H1 (cell line): ENCODE measurements around the gene APP. TPM values are rescaled to one million over a fixed set of nuclear protein-coding genes. Genes with fewer than 3 reads are reported as not detected.

Experiments used
- BACH1 ChIP-seq: IDR thresholded peaks from 2 replicates; pipeline ENCODE4 v1.6.1; 2012; ENCODE audit warnings: low read length, improper control_type of control experiment
- CBX8 ChIP-seq: fragments of 300-800, 300-1000 bp; sonication (generic); IDR thresholded peaks from 2 replicates; pipeline ENCODE4 v1.7.1; 2016; ENCODE audit warnings: low read depth, low read length, borderline replicate concordance
- MAFK ChIP-seq: IDR thresholded peaks from 2 replicates; pipeline ENCODE4 v1.6.1; 2012; ENCODE audit warnings: low read depth, mild to moderate bottlenecking, improper control_type of control experiment, low read length
- RAD21 ChIP-seq, 2 experiments: IDR thresholded peaks in 1 of 2; conservative IDR thresholded peaks in 1 of 2; 2 replicates each; pipeline ENCODE4 v1.6.1; 2011; ENCODE audit warnings: low read depth in 2 of 2, low read length in 2 of 2, improper control_type of control experiment in 1 of 2, inconsistent platforms in 1 of 2, mild to moderate bottlenecking in 1 of 2, moderate library complexity in 1 of 2
- TAF7 ChIP-seq: optimal IDR thresholded peaks from 2 replicates; pipeline ENCODE3; 2011; ENCODE audit warnings: low read depth, mild to moderate bottlenecking, inconsistent platforms, low read length, moderate library complexity, borderline replicate concordance
- TCF12 ChIP-seq: IDR thresholded peaks from 2 replicates; pipeline ENCODE4 v1.6.1; 2011; ENCODE audit warnings: low read depth, mild to moderate bottlenecking, low read length
- polyA plus RNA-seq, 7 experiments: library from polyadenylated mRNA; depleted of rRNA in 3 of 7; stranded (reverse) in 5 of 7; unstranded in 2 of 7; fragments of >200 nt in 5 of 7; fragments of 200-250 nt in 2 of 7; gene quantifications; 1 replicate in 5 of 7; 2 replicates in 1 of 7; 4 replicates in 1 of 7; pipeline versions ENCODE4 v1.2.1 to v1.2.3, GENCODE V29; 2011 to 2013; ENCODE audit warnings: missing spikeins in 2 of 7, mixed read lengths in 2 of 7
- total RNA-seq: library from RNA; stranded (reverse); fragmentation: NEBNext Ultra II Directional; extraction: Animal tissue kit (Norgen Biotek cat#: 25700); gene quantifications from 2 replicates; pipeline ENCODE4 v1.2.1, GENCODE V29; 2021

Gene APP
- total and polyA plus RNA-seq, 2 of the 8 experiments (the other 6 are each of a cell fraction or from before 2014, with no cell fraction given) = 375 to 551 TPM

DNA sequence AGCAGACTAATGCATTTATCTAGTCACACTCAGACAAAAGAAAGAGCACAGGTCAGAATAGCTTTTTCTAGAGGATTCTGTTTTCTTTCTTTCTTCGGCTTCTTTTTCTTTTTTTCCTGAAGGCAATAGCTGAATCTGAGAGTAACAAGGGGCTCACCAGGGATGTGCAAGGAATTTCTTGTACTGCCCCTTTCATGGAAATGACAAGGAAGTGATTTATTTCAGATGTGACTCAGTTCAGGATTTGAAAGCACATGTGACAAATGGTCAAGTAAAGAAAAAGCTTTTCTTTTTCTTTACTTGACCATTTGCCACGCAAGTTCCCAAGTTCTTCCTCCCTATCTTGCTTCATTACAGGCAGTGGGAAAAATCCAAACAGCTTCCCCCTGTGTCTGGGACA lies 233.8 kb downstream of the APP start (continued):
- TF ChIP-seq MAFK = no peak
- no peak for TF ChIP-seq TCF12
- no peak for TF ChIP-seq TAF7
- no peak for TF ChIP-seq CBX8
- TF ChIP-seq BACH1 = no peak
- no peak for TF ChIP-seq RAD21 (IDR thresholded peaks at IDR 0.05 in 1 of 2, conservative IDR thresholded peaks at IDR 0.05 in 1 of 2; ENCODE audit: low read depth in 2 of 2, low read length in 2 of 2)
- TF ChIP-seq, all 59 proteins: peak for 0
